ENCODE measurements around the gene PAQR3. TPM values are rescaled to one million over a fixed set of nuclear protein-coding genes. Genes with fewer than 3 reads are reported as not detected.
A peak's percentile ranks its signal among the peaks of the same experiment; 100 is the strongest.
"Not testable (repeated sequence)": the region's sequence is repeated elsewhere in the genome, so short reads cannot be mapped to it uniquely, and the experiment has no call there.

The PAQR3 gene
- total and polyA plus RNA-seq, 4 donors = 16.6 to 55.7 (median 45.0) TPM

- Histone ChIP-seq H3K4me1 (ENCODE audit: control insufficient read depth, insufficient read depth, low read length) (peaks cover 4% of the 10 kb centered on the region), H3K27me3 (ENCODE audit: control insufficient read depth, insufficient read depth, low read length) (no peaks in the 10 kb centered on the region), H3K4me3 (ENCODE audit: low read depth, low read length) (peak overlapping the region; percentile 88), H3K36me3 (ENCODE audit: control insufficient read depth, insufficient read depth, low read length) (no peaks in the 10 kb centered on the region), H3K9me3 (ENCODE audit: control insufficient read depth, insufficient read depth, low read length) (no peaks in the 10 kb centered on the region), H3K27ac (ENCODE audit: low read depth, low read length) (no peak overlapping the region)
- DNase-seq (ENCODE audit: low read depth in 4 of 6, low spot score in 6 of 6) = no peak
- WGBS (ENCODE audit: insufficient coverage) = 76% methylated on average over 2 of the region's 4 CpGs
Observed at GRCh38 chr4:78937837-78938236, 1.4 kb downstream of the PAQR3 start.

GRCh38 chr4:78936989-78937388, 2.2 kb downstream of the PAQR3 start:
- no peak for DNase-seq (ENCODE audit: low read depth in 4 of 6, low spot score in 6 of 6)
- H3K27me3 ChIP-seq (ENCODE audit: control insufficient read depth, insufficient read depth, low read length) = no peaks in the 10 kb centered on the region
- H3K9me3 ChIP-seq (ENCODE audit: control insufficient read depth, insufficient read depth, low read length) = no peaks in the 10 kb centered on the region
- H3K27ac ChIP-seq (ENCODE audit: low read depth, low read length) = no peak overlapping the region
- 77% methylated on average over 3 of the region's 4 CpGs for WGBS (ENCODE audit: insufficient coverage)
- peaks cover 4% of the 10 kb centered on the region for H3K4me1 ChIP-seq (ENCODE audit: control insufficient read depth, insufficient read depth, low read length)
- no peak overlapping the region for H3K4me3 ChIP-seq (ENCODE audit: low read depth, low read length)
- H3K36me3 ChIP-seq (ENCODE audit: control insufficient read depth, insufficient read depth, low read length) = no peaks in the 10 kb centered on the region

GRCh38 chr4:78930016-78930629, 9.1 kb downstream of the PAQR3 start:
- no CpG with 5 or more reads among the region's 6 CpGs for WGBS (ENCODE audit: insufficient coverage)

GRCh38 chr4:78928835-78929234, 10.4 kb downstream of the PAQR3 start:
- Histone ChIP-seq H3K27ac (ENCODE audit: low read depth, low read length) (no peak overlapping the region), H3K4me1 (ENCODE audit: control insufficient read depth, insufficient read depth, low read length) (no peaks in the 10 kb centered on the region), H3K27me3 (ENCODE audit: control insufficient read depth, insufficient read depth, low read length) (no peaks in the 10 kb centered on the region), H3K4me3 (ENCODE audit: low read depth, low read length) (no peak overlapping the region), H3K36me3 (ENCODE audit: control insufficient read depth, insufficient read depth, low read length) (peaks cover 5% of the 10 kb centered on the region), H3K9me3 (ENCODE audit: control insufficient read depth, insufficient read depth, low read length) (no peaks in the 10 kb centered on the region)
- 89% methylated on average over 8 of the region's 9 CpGs for WGBS (ENCODE audit: insufficient coverage)
- no peak for DNase-seq (ENCODE audit: low read depth in 4 of 6, low spot score in 6 of 6)

More at GRCh38 chr4:78930016-78930629, 9.1 kb downstream of the PAQR3 start:
- Histone ChIP-seq H3K36me3 (ENCODE audit: control insufficient read depth, insufficient read depth, low read length) (peaks cover 5% of the 10 kb centered on the region), H3K4me3 (ENCODE audit: low read depth, low read length) (no peak overlapping the region), H3K9me3 (ENCODE audit: control insufficient read depth, insufficient read depth, low read length) (no peaks in the 10 kb centered on the region), H3K4me1 (ENCODE audit: control insufficient read depth, insufficient read depth, low read length) (no peaks in the 10 kb centered on the region), H3K27me3 (ENCODE audit: control insufficient read depth, insufficient read depth, low read length) (no peaks in the 10 kb centered on the region), H3K27ac (ENCODE audit: low read depth, low read length) (no peak overlapping the region)
- no peak for DNase-seq (ENCODE audit: low read depth in 4 of 6, low spot score in 6 of 6)

- no peaks in the 10 kb centered on the region for H3K27me3 ChIP-seq (ENCODE audit: control insufficient read depth, insufficient read depth, low read length)
- H3K27ac ChIP-seq (ENCODE audit: low read depth, low read length) = no peak overlapping the region
Observed at GRCh38 chr4:78926826-78927225, 12.4 kb downstream of the PAQR3 start.

GRCh38 chr4:78923464-78924312, 15.6 kb downstream of the PAQR3 start:
- Histone ChIP-seq H3K4me3 (ENCODE audit: low read depth, low read length) (no peak overlapping the region), H3K27me3 (ENCODE audit: control insufficient read depth, insufficient read depth, low read length) (no peaks in the 10 kb centered on the region), H3K27ac (ENCODE audit: low read depth, low read length) (no peak overlapping the region), H3K9me3 (ENCODE audit: control insufficient read depth, insufficient read depth, low read length) (no peaks in the 10 kb centered on the region), H3K4me1 (ENCODE audit: control insufficient read depth, insufficient read depth, low read length) (no peaks in the 10 kb centered on the region), H3K36me3 (ENCODE audit: control insufficient read depth, insufficient read depth, low read length) (no peaks in the 10 kb centered on the region)
- no CpG with 5 or more reads among the region's 4 CpGs for WGBS (ENCODE audit: insufficient coverage)
- no peak for DNase-seq (ENCODE audit: low read depth in 4 of 6, low spot score in 6 of 6)

More at GRCh38 chr4:78926826-78927225, 12.4 kb downstream of the PAQR3 start:
- Histone ChIP-seq H3K4me3 (ENCODE audit: low read depth, low read length) (no peak overlapping the region), H3K36me3 (ENCODE audit: control insufficient read depth, insufficient read depth, low read length) (peaks cover 5% of the 10 kb centered on the region), H3K9me3 (ENCODE audit: control insufficient read depth, insufficient read depth, low read length) (no peaks in the 10 kb centered on the region), H3K4me1 (ENCODE audit: control insufficient read depth, insufficient read depth, low read length) (no peaks in the 10 kb centered on the region)
- WGBS (ENCODE audit: insufficient coverage) = 88% methylated on average over 1 of the region's 1 CpG
- no peak for DNase-seq (ENCODE audit: low read depth in 4 of 6, low spot score in 6 of 6)

GRCh38 chr4:78922207-78922606, 17.0 kb downstream of the PAQR3 start:
- Histone ChIP-seq H3K9me3 (ENCODE audit: control insufficient read depth, insufficient read depth, low read length) (no peaks in the 10 kb centered on the region), H3K27ac (ENCODE audit: low read depth, low read length) (no peak overlapping the region), H3K27me3 (ENCODE audit: control insufficient read depth, insufficient read depth, low read length) (no peaks in the 10 kb centered on the region), H3K4me3 (ENCODE audit: low read depth, low read length) (no peak overlapping the region), H3K4me1 (ENCODE audit: control insufficient read depth, insufficient read depth, low read length) (no peaks in the 10 kb centered on the region), H3K36me3 (ENCODE audit: control insufficient read depth, insufficient read depth, low read length) (no peaks in the 10 kb centered on the region)
- no CpG with 5 or more reads among the region's 4 CpGs for WGBS (ENCODE audit: insufficient coverage)
- DNase-seq (ENCODE audit: low read depth in 4 of 6, low spot score in 6 of 6) = no peak

GRCh38 chr4:78910612-78911011, 28.6 kb downstream of the PAQR3 start:
- WGBS (ENCODE audit: insufficient coverage) = no CpG with 5 or more reads among the region's 2 CpGs
- no peaks in the 10 kb centered on the region for H3K9me3 ChIP-seq (ENCODE audit: control insufficient read depth, insufficient read depth, low read length)
- no peak for DNase-seq (ENCODE audit: low read depth in 4 of 6, low spot score in 6 of 6)

GRCh38 chr4:78908974-78909373, 30.3 kb downstream of the PAQR3 start:
- DNase-seq (ENCODE audit: low read depth in 4 of 6, low spot score in 6 of 6); H3K4me1 ChIP-seq (ENCODE audit: control insufficient read depth, insufficient read depth, low read length): not testable (repeated sequence)

More at GRCh38 chr4:78910612-78911011, 28.6 kb downstream of the PAQR3 start:
- Histone ChIP-seq H3K36me3 (ENCODE audit: control insufficient read depth, insufficient read depth, low read length) (peaks cover 3% of the 10 kb centered on the region), H3K27ac (ENCODE audit: low read depth, low read length) (no peak overlapping the region), H3K27me3 (ENCODE audit: control insufficient read depth, insufficient read depth, low read length) (no peaks in the 10 kb centered on the region), H3K4me1 (ENCODE audit: control insufficient read depth, insufficient read depth, low read length) (no peaks in the 10 kb centered on the region), H3K4me3 (ENCODE audit: low read depth, low read length) (no peak overlapping the region)

GRCh38 chr4:78907638-78908037, 31.6 kb downstream of the PAQR3 start:
- Histone ChIP-seq H3K27me3 (ENCODE audit: control insufficient read depth, insufficient read depth, low read length) (no peaks in the 10 kb centered on the region), H3K4me3 (ENCODE audit: low read depth, low read length) (no peak overlapping the region), H3K36me3 (ENCODE audit: control insufficient read depth, insufficient read depth, low read length) (peaks cover 3% of the 10 kb centered on the region), H3K4me1 (ENCODE audit: control insufficient read depth, insufficient read depth, low read length) (no peaks in the 10 kb centered on the region), H3K27ac (ENCODE audit: low read depth, low read length) (no peak overlapping the region), H3K9me3 (ENCODE audit: control insufficient read depth, insufficient read depth, low read length) (no peaks in the 10 kb centered on the region)
- DNase-seq (ENCODE audit: low read depth in 4 of 6, low spot score in 6 of 6) = no peak
- no CpG with 5 or more reads among the region's 6 CpGs for WGBS (ENCODE audit: insufficient coverage)

More at GRCh38 chr4:78908974-78909373, 30.3 kb downstream of the PAQR3 start:
- H3K9me3 ChIP-seq (ENCODE audit: control insufficient read depth, insufficient read depth, low read length); H3K36me3 ChIP-seq (ENCODE audit: control insufficient read depth, insufficient read depth, low read length); H3K27me3 ChIP-seq (ENCODE audit: control insufficient read depth, insufficient read depth, low read length); H3K4me3 ChIP-seq (ENCODE audit: low read depth, low read length); H3K27ac ChIP-seq (ENCODE audit: low read depth, low read length): not testable (repeated sequence)
- 94% methylated on average over 2 of the region's 6 CpGs for WGBS (ENCODE audit: insufficient coverage)
